NCI-H1436 treated with DMSO at 0.1 percent for 48 hours (cell line): ENCODE data around the gene HNRNPLL.
"Not testable (repeated sequence)": the region's sequence is repeated elsewhere in the genome, so short reads cannot be mapped to it uniquely, and the experiment has no call there.

Experiments
- DNase-seq: peaks from one replicate; lab custom pipeline; 2025; lab: John Stamatoyannopoulos, UW

Gene HNRNPLL

GRCh38 chr2:38602732-38603401, at the start of gene HNRNPLL:
Gene HNRNPLL (minus strand): TSS chr2:38602928. CDS start chr2:38602626, 302 bp downstream.
- peak; percentile 87 for DNase-seq

- no peak for DNase-seq
These were observed 48.0 kb upstream of the HNRNPLL start for GRCh38 chr2:38650717-38651116.

- DNase-seq, result no peak
These were observed 47.3 kb upstream of the HNRNPLL start for GRCh38 chr2:38650012-38650411.

- no peak for DNase-seq
These were observed 46.5 kb upstream of the HNRNPLL start for GRCh38 chr2:38649176-38649728.

- DNase-seq, result no peak
These were observed 45.5 kb upstream of the HNRNPLL start for GRCh38 chr2:38648107-38648761.

GRCh38 chr2:38643683-38644511, 41.2 kb upstream of the HNRNPLL start:
- not testable (repeated sequence) for DNase-seq

- no peak for DNase-seq
These were observed 40.4 kb upstream of the HNRNPLL start for GRCh38 chr2:38643021-38643671.

GRCh38 chr2:38642373-38643017, 39.8 kb upstream of the HNRNPLL start:
- not testable (repeated sequence) for DNase-seq

- DNase-seq, result no peak
These were observed 33.3 kb upstream of the HNRNPLL start for GRCh38 chr2:38636069-38636468.

GRCh38 chr2:38635139-38635538, 32.4 kb upstream of the HNRNPLL start:
- DNase-seq, result no peak

- no peak for DNase-seq
These were observed 32.0 kb upstream of the HNRNPLL start for GRCh38 chr2:38634684-38635083.

GRCh38 chr2:38633895-38634294, 31.2 kb upstream of the HNRNPLL start:
- no peak for DNase-seq

- DNase-seq, result no peak
These were observed 30.3 kb upstream of the HNRNPLL start for GRCh38 chr2:38632980-38633379.

- no peak for DNase-seq
These were observed 29.2 kb upstream of the HNRNPLL start for GRCh38 chr2:38631976-38632375.

- no peak for DNase-seq
These were observed 27.0 kb upstream of the HNRNPLL start for GRCh38 chr2:38629684-38630083.

GRCh38 chr2:38627391-38627790, 24.7 kb upstream of the HNRNPLL start:
- no peak for DNase-seq

- no peak for DNase-seq
These were observed 23.8 kb upstream of the HNRNPLL start for GRCh38 chr2:38626326-38627035.

GRCh38 chr2:38622210-38622609, 19.5 kb upstream of the HNRNPLL start:
- no peak for DNase-seq

GRCh38 chr2:38621018-38621417, 18.3 kb upstream of the HNRNPLL start:
- no peak for DNase-seq

GRCh38 chr2:38620282-38620977, 17.7 kb upstream of the HNRNPLL start:
- no peak for DNase-seq
